GM10847 (cell line): ENCODE measurements around the gene RPL36A.

ENCODE experiments used
- POLR2A ChIP-seq: IDR thresholded peaks from 2 replicates; pipeline ENCODE4 v1.6.1; 2011; ENCODE audit not compliant: insufficient read length; ENCODE audit errors: extremely low read depth

RPL36A gene

GRCh38 chrX:101390664-101391525 is at the start of gene RPL36A:
TSS of gene RPL36A (plus strand) at chrX:101391011. CDS start at chrX:101391044, 33 bp downstream.
- TF ChIP-seq POLR2A = peak; percentile 89

DNA sequence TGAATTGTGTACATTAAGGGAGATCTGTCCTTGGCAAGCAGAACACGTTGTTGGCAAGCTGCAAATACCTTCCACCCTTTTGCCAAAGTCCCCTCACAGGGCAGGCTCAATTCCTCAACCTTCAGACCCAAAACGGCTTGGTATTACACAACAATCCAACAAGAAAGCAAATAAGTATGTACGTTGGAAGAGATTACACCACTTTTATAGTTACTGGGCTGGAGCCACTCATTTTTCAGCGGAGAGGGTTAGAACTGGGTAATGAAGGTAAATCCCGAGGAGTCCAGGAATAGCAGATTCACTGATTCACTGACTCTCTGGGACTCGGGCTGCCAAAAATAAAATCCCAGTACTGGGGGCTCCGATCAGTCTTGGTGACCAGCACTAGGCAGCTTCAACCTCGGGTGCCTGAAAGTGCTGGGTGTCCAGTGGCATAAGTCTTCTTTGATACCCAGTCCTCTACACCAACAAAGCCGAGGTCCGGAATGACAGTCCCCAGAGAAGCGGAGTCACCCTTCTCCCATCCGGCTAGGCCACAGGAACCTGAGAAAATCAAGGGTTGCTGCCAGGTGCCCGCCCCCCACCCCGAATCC is 42.9 kb upstream of the RPL36A start:
- no peak for TF ChIP-seq POLR2A

- TF ChIP-seq POLR2A = peak; percentile 66
These were observed 42.2 kb upstream of the RPL36A start, which contains the start of gene TIMM8A for GRCh38 chrX:101348452-101349192. TSS of gene TIMM8A (minus strand) at chrX:101348742. CDS start at chrX:101348664, 78 bp downstream.

- TF ChIP-seq POLR2A = no peak
These were observed 41.6 kb upstream of the RPL36A start for GRCh38 chrX:101349193-101349562.

DNA sequence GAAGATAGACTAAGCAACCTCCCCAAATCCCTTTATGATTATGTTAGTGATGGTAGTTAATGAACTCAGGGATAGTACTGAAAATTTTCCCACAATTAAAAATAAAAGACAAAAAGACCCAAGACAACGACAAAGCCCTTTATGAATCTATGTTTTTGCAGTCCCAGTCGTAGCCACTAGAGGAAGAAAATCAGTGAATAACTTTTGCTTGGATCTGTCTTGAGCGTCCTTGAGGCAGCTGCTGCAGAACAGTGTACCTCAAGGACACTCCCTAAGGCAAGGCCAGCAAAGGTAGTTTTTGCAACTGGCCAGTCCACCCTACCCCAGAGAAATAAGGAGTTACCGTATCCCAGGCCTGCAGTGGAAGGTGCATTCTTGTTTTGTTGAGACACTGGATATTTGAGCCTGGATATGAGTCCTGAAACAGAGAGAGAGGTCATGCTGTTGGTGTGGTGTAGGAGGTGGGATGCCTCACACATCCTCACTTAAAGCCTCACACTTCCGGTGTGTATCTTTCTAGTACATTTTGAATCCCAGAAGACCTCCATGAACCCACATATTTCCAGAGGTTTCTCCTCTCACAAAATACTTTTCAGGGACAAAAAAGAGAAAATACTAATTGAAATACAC is 33.5 kb upstream of the RPL36A start:
- no peak for TF ChIP-seq POLR2A

- no peak for TF ChIP-seq POLR2A
These were observed 30.8 kb upstream of the RPL36A start for GRCh38 chrX:101359966-101360365.

- TF ChIP-seq POLR2A = no peak
These were observed 30.4 kb upstream of the RPL36A start for GRCh38 chrX:101360390-101360789.

DNA sequence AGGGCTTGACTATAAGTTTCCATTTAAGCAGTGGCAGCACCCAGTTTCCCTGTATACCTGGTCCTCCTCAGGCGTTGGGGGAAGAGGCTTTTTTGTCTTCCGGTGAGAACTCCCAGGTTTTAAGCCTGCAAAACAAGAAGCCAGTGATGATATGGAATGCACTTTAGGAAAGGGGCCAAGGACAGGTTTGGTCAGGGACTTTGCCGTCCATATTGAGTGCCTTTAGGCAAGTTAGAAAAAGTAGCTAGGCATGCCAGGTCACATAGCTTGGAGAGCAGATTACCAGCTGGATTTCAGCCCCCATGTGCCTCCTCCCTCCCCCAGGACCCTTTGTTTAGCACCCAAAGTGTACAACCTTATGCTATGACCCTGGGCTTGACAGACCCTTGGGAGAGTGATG is 28.7 kb upstream of the RPL36A start:
- TF ChIP-seq POLR2A = no peak

GRCh38 chrX:101362757-101363156 is 28.1 kb upstream of the RPL36A start:
- no peak for TF ChIP-seq POLR2A

GRCh38 chrX:101365301-101365795 is 25.5 kb upstream of the RPL36A start:
- no peak for TF ChIP-seq POLR2A

GRCh38 chrX:101368800-101369199 is 22.0 kb upstream of the RPL36A start:
- TF ChIP-seq POLR2A = no peak

- TF ChIP-seq POLR2A = no peak
These were observed 21.1 kb upstream of the RPL36A start for GRCh38 chrX:101369687-101370086.

GRCh38 chrX:101370888-101371504 is 19.8 kb upstream of the RPL36A start:
- TF ChIP-seq POLR2A = no peak

DNA sequence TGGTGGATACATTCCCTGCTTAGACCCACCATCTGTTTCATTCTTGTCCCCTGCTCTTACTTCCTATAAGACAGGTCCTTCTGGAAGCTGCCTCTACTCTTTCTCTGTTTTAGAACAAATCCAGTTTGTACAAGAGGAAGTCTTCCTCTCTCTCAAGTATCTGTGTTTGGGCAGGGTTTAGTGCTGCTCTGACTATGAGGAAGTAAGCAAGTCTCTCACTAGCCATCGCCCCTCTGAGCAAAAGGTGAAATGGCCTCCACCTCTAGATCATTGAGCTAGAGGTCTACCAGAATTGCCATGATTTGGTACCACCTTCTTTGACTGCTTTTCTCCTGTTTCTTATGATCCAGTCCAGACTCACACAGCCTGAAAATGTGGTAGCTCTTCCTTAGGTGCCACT is 13.3 kb upstream of the RPL36A start:
- no peak for TF ChIP-seq POLR2A
